NOMO-1 treated with DMSO at 0.1 percent for 48 hours (cell line): ENCODE measurements around the gene VTCN1.
"Not testable (repeated sequence)": the region's sequence is repeated elsewhere in the genome, so short reads cannot be mapped to it uniquely, and the experiment has no call there.

Experiments
- DNase-seq: peaks from one replicate; lab custom pipeline; 2025; ENCODE audit not compliant: unreplicated experiment; lab: John Stamatoyannopoulos, UW

VTCN1 gene

GRCh38 chr1:117210831-117211261, at the start of gene VTCN1:
Gene VTCN1 (minus strand): TSS chr1:117210927. CDS start chr1:117210855, 72 bp downstream.
- DNase-seq, result no peak

DNA sequence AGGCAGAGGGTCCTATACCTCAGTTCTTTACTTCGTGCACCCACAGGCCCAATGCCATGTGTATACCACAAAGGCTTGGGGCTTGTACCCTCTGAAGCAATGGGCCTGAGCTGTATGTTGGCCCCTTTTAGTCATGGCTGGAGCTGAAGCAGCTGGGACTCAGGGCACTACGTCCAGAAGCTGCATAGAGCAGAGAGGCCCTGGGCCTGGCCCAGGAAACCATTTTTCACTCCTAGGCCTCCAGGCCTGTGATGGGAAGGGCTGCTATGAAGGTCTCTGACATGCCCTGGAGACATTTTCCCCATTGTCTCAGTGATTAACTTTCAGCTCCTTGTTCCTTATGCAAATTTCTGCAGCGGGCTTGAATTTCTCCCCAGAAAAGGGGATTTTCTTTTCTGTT, 48.1 kb upstream of the VTCN1 start:
- no peak for DNase-seq

- not testable (repeated sequence) for DNase-seq
Observed at GRCh38 chr1:117258075-117258474, 47.3 kb upstream of the VTCN1 start.

DNA sequence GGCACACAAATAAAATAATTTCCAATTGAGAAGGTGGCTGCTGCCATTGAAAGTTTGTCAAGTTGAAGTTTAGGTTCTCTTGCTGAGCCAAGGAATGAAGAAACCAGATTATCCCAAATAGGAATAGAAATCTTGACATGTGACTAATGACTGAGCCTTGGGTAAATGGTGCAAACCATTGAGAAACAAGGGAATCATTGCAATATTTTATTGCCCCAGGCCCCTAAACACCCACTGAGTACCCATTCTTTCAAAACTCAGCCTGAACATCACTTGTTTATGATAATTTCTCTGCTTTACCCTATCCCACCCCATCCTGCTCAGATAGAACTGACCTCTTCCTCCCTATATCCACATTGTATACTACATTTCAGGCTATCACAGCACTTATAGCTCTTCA, 46.6 kb upstream of the VTCN1 start:
- no peak for DNase-seq

- DNase-seq, result no peak
Observed at GRCh38 chr1:117250061-117250606, 39.4 kb upstream of the VTCN1 start.

- DNase-seq, result no peak
Observed at GRCh38 chr1:117244971-117245370, 34.2 kb upstream of the VTCN1 start.

- DNase-seq, result no peak
Observed at GRCh38 chr1:117244306-117244705, 33.6 kb upstream of the VTCN1 start.

- DNase-seq, result no peak
Observed at GRCh38 chr1:117241512-117241911, 30.8 kb upstream of the VTCN1 start.

- no peak for DNase-seq
Observed at GRCh38 chr1:117240547-117240946, 29.8 kb upstream of the VTCN1 start.

- no peak for DNase-seq
Observed at GRCh38 chr1:117239467-117239866, 28.7 kb upstream of the VTCN1 start.

DNA sequence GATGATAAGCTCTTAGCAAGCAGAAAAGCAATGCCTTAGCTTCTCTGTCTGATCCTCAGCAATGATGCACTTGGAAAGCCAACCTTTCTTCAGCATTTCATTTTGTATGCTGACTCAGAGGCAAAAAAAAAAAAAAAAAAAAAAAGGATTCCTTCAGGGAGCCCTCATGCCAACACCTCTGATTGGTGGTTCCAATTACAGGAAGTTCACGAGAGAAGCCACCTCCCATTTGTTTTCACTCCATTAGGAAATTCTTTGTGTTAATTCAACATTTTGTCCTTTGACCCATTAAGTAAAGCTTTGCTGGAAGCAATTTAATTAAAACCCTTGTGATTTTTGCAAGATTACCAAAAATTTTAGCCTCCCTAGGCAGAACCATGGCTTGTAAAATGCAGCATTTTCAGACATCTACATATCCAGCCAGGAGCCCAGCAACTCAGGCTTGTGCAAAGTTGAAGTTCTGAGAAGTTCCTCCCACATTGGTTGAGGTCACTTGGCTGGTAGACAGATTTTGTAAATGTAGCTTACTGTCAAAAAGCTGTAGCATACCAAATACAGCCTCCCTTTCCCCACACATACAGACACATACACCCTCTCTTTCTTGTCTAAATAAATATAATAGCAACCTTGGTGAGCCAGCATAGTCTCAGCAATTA, 27.1 kb upstream of the VTCN1 start:
- no peak for DNase-seq

- no peak for DNase-seq
Observed at GRCh38 chr1:117235863-117236465, 25.2 kb upstream of the VTCN1 start.

DNA sequence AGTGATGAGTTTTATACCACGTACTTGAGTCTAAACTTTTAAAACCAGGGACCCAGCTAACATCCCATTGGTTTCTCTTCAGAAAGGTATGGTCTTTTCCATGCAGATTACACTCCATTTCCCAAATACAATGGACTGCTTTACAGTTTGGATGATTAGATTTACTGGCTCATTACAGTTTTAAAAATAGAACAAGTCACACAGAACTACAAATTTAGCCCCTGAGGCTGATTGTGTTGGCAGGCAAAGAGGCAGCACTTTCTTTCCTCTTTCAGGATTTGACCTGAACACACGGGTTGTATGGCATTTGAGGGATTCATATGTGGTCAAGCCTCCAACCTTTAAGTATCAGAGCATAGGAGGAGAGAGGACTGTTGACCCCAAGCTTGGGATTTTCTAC, 21.8 kb upstream of the VTCN1 start:
- DNase-seq, result no peak

GRCh38 chr1:117231748-117232373, 21.1 kb upstream of the VTCN1 start:
- peak; percentile 35 for DNase-seq

GRCh38 chr1:117231312-117231711, 20.6 kb upstream of the VTCN1 start:
- DNase-seq, result no peak

GRCh38 chr1:117229217-117229616, 18.5 kb upstream of the VTCN1 start:
- no peak for DNase-seq

DNA sequence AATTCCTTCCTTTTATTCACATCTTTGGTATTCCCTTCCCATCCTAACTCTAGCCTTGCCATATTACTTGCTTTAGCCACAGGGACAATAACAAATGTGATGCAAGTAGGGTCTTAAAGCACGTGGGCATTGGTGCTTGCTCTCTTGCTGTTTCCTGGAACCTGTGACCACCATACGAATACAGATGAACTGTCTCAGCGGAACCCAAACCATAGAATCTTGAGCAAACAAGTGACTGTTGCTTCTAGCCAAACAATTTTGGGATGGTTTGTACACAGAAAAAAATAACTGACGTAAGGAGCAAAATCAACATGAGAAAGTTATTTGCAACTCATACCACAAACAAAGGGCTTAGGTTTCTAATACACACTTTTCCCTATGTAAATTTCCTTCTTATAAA, 15.2 kb upstream of the VTCN1 start:
- no peak for DNase-seq

DNA sequence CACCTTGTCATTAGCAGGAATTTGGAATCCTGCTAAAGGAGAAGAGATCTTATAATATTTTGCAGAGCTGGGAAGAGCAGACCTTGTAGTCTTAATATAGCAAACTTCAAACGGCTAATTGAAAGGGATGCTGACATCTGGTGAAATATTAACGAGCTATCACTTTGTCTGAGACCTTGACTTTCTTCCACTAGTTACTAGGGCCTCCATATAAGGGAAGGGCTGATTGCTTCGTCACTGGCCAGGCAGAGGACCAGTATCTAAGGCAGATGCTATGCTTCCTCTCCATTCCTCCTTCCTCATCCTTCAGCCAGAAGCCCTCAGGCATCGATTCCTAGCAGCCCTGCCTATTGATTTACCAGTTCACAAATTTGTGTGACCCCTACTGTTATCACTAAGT, 6.0 kb upstream of the VTCN1 start:
- DNase-seq, result no peak

- no peak for DNase-seq
Observed at GRCh38 chr1:117215733-117216462, 5.2 kb upstream of the VTCN1 start.

GRCh38 chr1:117215019-117215418, 4.3 kb upstream of the VTCN1 start:
- DNase-seq, result no peak

DNA sequence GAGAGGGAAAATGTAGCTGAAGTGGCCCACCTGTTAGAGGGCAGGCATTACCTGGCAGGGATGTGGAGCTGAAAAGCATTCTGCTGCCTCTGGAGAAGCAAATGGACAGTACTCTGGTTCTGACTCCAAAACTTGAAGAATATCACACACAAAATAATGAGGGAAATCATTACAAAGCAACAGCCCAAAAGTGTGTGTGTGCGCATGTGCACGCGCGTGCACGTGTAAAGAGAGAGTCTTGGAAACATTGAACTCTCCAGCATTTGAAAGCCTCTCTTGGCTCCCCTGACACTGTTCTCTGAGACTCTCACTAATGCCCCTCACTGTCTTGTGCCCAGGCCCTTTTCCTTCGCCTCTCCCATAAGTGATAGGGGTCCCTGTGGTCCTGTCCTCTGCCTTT, 2.3 kb upstream of the VTCN1 start:
- no peak for DNase-seq

GRCh38 chr1:117210386-117210785, 341 bp downstream of the VTCN1 start:
- no peak for DNase-seq
